DMS79 treated with DMSO at 0.1 percent for 48 hours (cell line): ENCODE results near the gene HES4.

Experiments used
- DNase-seq: peaks from one replicate; lab custom pipeline; 2025; lab: John Stamatoyannopoulos, UW

Gene HES4

GRCh38 chr1:965526-966134 lies 34.3 kb downstream of the HES4 start:
- DNase-seq: no peak

DNA sequence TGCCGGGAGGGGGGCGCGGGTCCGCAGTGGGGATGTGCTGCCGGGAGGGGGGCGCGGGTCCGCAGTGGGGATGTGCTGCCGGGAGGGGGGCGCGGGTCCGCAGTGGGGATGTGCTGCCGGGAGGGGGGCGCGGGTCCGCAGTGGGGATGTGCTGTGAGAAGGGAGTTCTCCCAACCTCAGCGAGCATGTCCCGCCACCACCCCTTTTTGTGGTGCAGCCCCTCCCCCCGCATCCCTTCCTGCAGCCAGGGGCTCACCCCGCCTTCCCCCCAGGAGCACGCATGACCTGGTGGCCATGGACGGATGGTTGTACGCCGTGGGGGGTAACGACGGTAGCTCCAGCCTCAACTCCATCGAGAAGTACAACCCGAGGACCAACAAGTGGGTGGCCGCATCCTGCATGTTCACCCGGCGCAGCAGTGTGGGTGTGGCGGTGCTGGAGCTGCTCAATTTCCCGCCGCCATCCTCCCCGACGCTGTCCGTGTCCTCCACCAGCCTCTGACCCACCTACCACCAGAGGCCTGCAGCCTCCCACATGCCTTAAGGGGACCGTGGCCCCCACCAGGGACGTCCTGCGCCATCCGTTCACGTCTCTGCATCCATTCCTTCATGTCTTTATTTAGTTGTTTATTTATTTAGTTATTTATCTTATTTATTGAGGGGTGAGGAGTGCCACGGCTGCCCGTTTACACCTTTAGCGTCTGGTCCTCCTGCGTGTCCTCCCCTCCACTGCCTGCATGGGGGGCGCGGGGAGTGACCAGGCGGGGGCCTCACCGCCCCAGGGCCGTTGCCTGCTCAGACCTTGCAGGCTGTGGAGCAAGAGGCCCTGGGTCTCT lies 35.0 kb downstream of the HES4 start:
- no peak for DNase-seq

GRCh38 chr1:963746-964525 lies 36.0 kb downstream of the HES4 start:
- no peak for DNase-seq

DNA sequence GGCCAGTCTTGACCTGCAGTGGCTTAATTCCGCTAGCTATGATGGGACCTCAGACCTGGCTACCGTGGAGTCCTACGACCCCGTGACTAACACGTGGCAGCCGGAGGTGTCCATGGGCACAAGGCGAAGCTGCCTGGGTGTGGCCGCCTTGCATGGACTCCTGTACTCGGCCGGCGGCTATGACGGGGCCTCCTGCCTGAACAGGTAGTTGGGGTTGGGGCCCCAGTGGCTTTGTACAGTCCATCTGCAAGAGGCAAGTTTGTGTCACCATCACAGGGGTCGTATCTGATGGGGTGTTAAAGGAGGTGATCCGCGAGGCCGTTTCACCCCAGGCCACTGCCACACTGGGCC lies 36.6 kb downstream of the HES4 start:
- no peak for DNase-seq

- no peak for DNase-seq
Measured at GRCh38 chr1:962381-963300, 37.3 kb downstream of the HES4 start.

GRCh38 chr1:961132-961669 lies 38.7 kb downstream of the HES4 start:
- no peak for DNase-seq

DNA sequence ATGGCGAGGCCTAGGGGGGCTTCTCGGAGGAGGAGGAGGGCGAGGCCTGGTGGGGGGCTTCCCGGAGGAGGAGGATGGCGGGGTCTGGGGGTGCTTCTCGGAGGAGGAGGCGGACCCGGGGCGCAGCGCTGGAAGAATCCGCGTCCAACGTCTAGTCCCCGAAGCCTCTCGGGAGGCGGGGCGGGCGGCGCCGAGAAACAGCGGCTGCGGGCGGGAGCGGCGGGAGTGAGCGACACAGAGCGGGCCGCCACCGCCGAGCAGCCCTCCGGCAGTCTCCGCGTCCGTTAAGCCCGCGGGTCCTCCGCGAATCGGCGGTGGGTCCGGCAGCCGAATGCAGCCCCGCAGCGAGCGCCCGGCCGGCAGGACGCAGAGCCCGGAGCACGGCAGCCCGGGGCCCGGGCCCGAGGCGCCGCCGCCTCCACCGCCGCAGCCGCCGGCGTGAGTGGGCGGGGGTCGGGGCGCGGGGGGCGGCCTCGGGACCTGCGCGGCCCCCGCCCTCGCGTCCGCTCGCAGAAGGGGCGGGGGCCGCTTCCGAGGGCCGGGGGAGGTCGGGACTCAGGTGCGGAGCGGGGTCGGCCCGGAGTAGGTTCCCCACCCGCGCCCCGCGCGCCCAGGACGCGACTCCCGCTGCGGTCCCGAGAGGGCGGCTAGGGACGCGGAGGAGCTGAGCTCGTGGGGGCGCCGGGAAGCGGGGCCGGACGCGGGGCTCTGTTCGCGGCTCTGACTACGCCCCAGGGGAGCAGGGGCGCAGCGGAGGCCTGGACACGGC lies 39.4 kb downstream of the HES4 start, which contains the start of gene KLHL17:
TSS of gene KLHL17 (plus strand) at position 222 of the 769 bp plus-strand sequence. CDS start at position 332, 110 bp downstream.
- DNase-seq: peak; percentile 51

DNA sequence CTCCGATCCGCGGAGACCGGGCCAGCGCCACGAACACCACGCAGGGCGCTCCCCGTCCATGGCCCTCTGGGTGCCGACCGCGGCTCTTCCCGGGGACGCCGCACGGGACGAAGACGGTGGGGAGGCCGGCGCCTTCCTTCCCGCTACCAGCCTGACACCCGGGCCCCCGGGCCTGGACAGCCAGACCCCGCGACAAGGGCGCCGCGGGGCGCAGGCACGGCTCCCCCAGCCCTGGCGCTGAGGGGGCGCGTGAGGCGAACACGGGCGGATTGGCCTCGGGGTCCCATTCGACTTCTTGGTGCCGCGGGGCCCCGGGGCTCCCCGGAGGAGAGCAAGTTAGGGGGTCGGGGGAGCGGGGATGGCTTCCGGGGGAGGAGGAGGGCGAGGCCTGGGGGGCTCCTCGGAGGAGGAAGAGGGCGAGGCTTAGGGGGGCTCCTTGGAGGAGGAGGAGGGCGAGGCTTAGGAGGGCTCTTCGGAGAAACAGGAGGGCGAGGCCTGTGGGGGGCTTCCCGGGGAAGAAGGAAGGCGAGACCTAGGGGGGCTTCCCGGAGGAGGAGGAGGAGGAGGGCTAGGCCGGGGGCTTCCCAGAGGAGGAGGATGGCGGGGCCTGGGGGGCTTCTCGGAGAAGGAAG lies 40.0 kb downstream of the HES4 start:
- no peak for DNase-seq

DNA sequence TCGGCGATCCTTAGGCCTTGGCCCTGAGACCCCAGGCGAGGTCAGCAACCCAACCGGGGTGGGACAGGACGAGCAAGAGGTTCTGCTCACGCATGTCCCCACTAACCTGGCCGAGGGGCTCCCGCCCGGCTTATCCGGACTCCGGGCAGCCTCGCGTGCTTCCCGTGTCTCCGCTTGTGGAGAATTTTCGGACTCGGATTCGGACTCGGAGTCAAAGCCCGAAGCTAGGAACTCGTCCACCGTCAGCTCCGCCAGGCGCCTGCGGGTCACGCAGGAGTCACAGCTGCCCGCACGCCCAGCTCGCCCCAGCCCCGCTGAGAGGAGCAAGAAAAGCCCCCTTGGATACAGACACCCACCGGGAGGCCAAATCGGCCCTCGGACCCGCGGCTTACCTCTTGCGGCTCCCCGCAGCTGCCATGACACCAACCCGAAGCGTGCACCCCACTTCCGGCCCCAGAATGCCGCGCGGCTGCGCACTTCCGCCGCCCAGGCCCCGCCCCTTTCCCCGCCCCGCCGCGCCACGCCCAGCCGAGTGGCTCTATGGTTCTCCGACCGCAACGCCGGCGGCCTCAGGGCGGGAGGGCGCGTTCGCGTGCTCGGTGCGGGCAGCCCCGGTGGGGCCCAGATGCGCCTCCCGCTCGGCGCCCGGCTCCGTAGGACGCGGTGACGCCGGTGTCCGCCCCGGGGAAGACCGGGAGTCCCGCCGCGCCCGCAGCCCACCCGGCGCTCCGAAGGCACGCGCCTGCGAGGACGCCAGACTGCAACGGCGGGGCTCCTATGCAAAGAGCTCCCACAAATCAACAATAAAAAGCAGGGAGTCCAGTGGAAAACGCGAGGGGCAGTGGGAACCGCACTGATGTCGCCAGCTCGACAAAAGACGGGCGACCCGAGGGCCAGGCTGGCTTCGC lies 40.8 kb downstream of the HES4 start, which contains the start of gene NOC2L:
TSS of gene NOC2L (minus strand) at position 434 of the 908 bp plus-strand sequence. CDS start at position 418, 16 bp downstream.
- peak; percentile 80 for DNase-seq

DNA sequence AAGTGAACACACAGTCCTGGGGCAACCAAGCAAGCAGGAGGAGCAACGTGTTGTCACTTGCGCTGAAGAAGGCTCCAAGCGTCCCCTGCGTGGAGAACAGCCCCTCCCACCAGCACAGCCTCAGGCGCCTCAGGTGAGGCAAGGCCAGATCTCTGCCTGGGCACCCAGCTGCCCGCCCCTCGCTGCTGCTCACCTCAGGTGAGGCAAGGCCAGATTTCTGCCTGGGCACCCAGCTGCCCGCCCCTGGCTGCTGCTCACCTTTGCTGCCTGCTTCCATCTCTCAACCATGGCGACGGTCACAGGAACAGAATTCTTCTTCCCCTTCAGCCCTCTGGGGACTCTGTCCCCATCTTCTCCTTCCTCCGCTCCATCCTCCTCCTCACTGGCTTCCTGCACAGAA lies 43.3 kb downstream of the HES4 start:
- no peak for DNase-seq

DNA sequence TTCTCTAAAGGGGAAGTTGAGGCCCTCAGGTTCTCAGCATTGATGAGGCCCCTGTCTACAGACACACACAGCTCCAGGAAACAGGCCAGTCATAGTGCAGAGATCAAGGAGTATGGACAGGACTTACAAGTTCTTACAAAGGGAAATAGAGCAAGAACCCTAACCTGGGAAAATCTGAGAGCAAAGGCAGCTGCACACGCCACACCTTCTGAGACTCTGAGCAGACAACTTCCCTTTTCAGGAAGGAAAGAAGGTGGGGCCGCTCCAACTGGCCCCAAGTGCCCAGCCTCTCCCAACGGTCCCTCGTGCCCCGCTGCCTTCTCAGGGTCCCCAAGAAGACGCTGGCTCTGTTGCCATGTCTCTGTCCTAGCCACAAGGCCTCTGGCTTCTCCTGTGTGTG lies 44.4 kb downstream of the HES4 start:
- no peak for DNase-seq

GRCh38 chr1:954927-955326 lies 45.0 kb downstream of the HES4 start:
- no peak for DNase-seq

DNA sequence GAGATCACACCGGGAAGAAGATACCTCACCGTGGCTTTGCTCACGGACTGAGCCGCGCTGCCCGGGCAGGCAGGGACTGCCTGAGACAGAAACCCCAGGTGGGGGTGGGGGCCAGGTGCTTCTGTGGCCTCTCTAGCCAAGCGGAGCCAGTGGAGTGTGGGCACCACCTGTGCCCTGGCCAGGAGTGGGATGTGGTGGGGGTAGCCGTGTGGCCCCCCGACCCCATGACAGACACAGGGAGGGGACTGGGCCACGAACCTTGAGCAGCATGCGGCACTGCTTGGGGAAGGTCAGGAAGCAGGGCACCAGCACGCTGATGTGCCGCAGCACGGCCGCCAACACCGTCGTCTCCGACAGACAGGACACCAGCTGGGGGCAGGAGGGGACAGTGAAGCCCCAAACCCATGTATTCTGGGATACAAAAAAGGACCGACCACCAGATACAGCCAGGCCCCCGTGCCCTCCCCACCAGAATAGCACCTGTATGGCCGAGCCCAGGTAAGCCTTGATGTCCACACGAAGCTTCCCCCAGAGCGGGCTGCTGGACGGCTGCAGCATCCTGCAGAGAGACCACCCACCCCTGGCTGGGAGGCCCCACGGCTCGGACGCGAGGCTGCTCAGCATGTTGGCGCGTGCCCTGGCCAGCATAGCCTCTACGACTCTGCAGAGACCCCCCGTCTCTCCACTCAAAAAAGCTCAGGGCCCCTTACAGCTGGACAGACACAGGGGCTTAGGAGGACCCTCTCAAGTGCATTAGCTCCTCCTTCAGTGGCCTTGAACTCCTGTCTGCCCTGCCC lies 46.2 kb downstream of the HES4 start:
- DNase-seq: no peak

GRCh38 chr1:952603-953002 lies 47.3 kb downstream of the HES4 start:
- DNase-seq: no peak

GRCh38 chr1:952201-952600 lies 47.7 kb downstream of the HES4 start:
- no peak for DNase-seq

DNA sequence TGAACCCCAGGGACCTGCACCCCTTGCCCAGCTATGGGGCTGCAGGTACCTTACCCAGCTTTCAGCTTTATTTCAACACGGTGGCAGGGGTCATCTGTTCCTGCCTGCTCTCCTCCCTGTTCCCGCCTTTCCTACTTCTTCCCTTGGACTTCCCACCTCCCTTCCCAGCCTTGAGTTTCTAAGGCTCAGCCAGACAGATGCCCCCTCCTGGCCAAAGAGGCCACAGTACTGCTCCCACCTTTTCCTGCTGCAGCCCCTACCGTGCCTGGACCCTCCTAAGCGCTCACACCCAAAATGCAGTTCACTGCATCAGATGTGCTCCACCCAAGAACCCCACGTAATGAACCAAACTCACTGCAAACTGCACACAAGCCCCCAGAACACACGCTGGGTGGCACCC lies 48.5 kb downstream of the HES4 start:
- no peak for DNase-seq

DNA sequence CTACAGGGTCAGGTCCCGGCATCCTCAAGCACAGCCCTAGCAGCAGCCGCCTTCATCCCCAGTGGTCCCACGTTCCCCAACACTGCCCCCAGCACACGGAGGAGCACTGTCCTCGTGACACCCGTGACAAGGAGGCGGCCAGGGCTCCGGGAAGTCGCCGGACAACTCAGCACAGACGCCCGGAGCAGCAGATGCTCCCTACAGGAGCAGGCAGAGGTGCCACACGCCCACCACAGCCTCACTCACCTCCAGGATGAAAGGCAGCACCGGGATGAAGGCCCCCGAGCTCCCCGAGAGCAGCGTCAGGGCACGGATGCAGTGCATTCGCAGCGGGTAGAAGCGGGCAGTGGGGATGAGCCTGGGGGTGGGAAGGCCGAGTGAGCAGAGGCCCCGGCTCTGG lies 49.0 kb downstream of the HES4 start:
- DNase-seq: no peak

GRCh38 chr1:950268-950667 lies 49.6 kb downstream of the HES4 start:
- no peak for DNase-seq
